CD4-positive, CD25-positive, alpha-beta regulatory T cell (primary cell): Measurements from ENCODE around the gene HS3ST3B1. TPM values are rescaled to one million over a fixed set of nuclear protein-coding genes. Genes with fewer than 3 reads are reported as not detected.

Experiments
- ATAC-seq, 2 donors: fragments of 150-1000 bp; cut with Tn5 transposase; one replicate each; pipeline ENCODE4 v1.10.0; 2021; ENCODE audit warnings: low read depth in 2 of 2, moderate number of reproducible peaks in 2 of 2, moderate library complexity in 1 of 2
- DNase-seq, 3 donors: peaks; one replicate each; pipeline versions ENCODE4 v3.0.0 to v3.0.0-alpha.2; 2012 to 2022; ENCODE audit warnings: mixed read lengths in 1 of 3
- H3K27ac ChIP-seq: one replicate; pipeline ENCODE4 v1.7.0; 2013; ENCODE audit warnings: mild to moderate bottlenecking, low read length; ENCODE audit not compliant: insufficient read depth, poor library complexity, severe bottlenecking
- H3K27me3 ChIP-seq: one replicate; pipeline ENCODE4 v1.7.0; 2013; ENCODE audit warnings: low read length; ENCODE audit not compliant: control insufficient read depth, insufficient read depth
- H3K36me3 ChIP-seq: one replicate; pipeline ENCODE4 v1.7.0; 2013; ENCODE audit warnings: mild to moderate bottlenecking, low read length, moderate library complexity; ENCODE audit not compliant: control insufficient read depth, insufficient read depth
- H3K4me1 ChIP-seq: 2 replicates; pipeline ENCODE4 v1.7.0; 2013; ENCODE audit warnings: mild to moderate bottlenecking, low read length; ENCODE audit not compliant: insufficient read depth, control insufficient read depth, poor library complexity, severe bottlenecking
- H3K4me3 ChIP-seq: one replicate; pipeline ENCODE4 v1.7.0; 2013; ENCODE audit warnings: low read depth, mild to moderate bottlenecking, low read length, moderate library complexity
- H3K9me3 ChIP-seq, 2 experiments: 1 replicate in 1 of 2; 2 replicates in 1 of 2; pipeline ENCODE4 v1.7.0; 2013; ENCODE audit warnings: low read length in 2 of 2, mild to moderate bottlenecking in 1 of 2, moderate library complexity in 1 of 2; ENCODE audit not compliant: control insufficient read depth in 2 of 2
- H3K27ac Mint-ChIP-seq, 3 donors: one replicate each; pipeline ENCODE4 v1.8.0; 2020 to 2022; ENCODE audit warnings: mild to moderate bottlenecking in 3 of 3, mixed read lengths in 3 of 3, moderate library complexity in 2 of 3
- H3K27me3 Mint-ChIP-seq: one replicate; pipeline ENCODE4 v1.8.0; 2022; ENCODE audit warnings: mild to moderate bottlenecking, mixed read lengths
- H3K36me3 Mint-ChIP-seq: one replicate; pipeline ENCODE4 v1.8.0; 2020; ENCODE audit warnings: mixed read lengths
- H3K4me1 Mint-ChIP-seq, 4 donors: one replicate each; pipeline ENCODE4 v1.8.0; 2020 to 2022; ENCODE audit warnings: mixed read lengths in 4 of 4, mild to moderate bottlenecking in 1 of 4
- H3K4me3 Mint-ChIP-seq, 4 donors: one replicate each; pipeline ENCODE4 v1.8.0; 2020 to 2022; ENCODE audit warnings: mild to moderate bottlenecking in 4 of 4, mixed read lengths in 4 of 4, moderate library complexity in 3 of 4
- H3K9me3 Mint-ChIP-seq, 7 donors: one replicate each; pipeline ENCODE4 v1.8.0; 2020 to 2022; ENCODE audit warnings: mixed read lengths in 7 of 7, mild to moderate bottlenecking in 3 of 7, moderate library complexity in 2 of 7
- polyA plus RNA-seq, 4 donors: library from polyadenylated mRNA; unstranded; fragments of 300-500 nt; fragmentation: Illumina TruSeq; gene quantifications; one replicate each; pipeline ENCODE4 v1.2.3, GENCODE V29; 2021
- total RNA-seq: library from RNA; stranded (reverse); gene quantifications from one replicate; pipeline ENCODE4 v1.2.3, GENCODE V29; 2022

Gene HS3ST3B1
- total and polyA plus RNA-seq, 5 donors from 2014 or later: 22.7 to 47.8 (median 26.2) TPM

DNA sequence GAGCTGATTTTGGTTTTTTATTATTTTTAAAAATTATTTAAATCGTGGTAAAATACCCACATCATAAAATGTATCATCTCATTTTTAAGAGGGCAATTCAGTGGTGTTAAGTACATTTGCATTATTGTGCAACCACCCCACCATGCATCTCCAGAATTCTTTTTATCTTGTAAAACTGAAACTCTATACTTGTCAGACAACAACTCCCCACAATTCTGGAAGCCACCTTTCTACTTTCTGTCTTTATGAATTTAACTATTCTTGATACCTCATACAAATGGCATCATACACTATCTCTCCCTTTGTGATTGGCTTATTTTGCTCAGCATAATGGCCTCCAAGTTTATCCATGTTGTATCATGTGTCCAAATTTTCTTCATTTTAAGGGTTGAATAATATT, 97.9 kb downstream of the HS3ST3B1 start:
- Histone ChIP-seq H3K36me3 (no peaks in the 10 kb centered on the region), H3K4me3 (no peak overlapping the region), H3K9me3 (no peaks in the 10 kb centered on the region), H3K27me3 (no peaks in the 10 kb centered on the region), H3K4me1 (peaks cover under 1% of the 10 kb centered on the region), H3K27ac (no peak overlapping the region)
- peaks cover 0 to 7% (median 3%) of the 10 kb centered on the region in 7 donors for H3K9me3 Mint-ChIP-seq
- no peaks in the 10 kb centered on the region for H3K27me3 Mint-ChIP-seq
- ATAC-seq (no peak), DNase-seq (no peak)
- no peak overlapping the region for H3K27ac Mint-ChIP-seq
- no peak overlapping the region for H3K4me3 Mint-ChIP-seq
- H3K36me3 Mint-ChIP-seq: peaks cover 11% of the 10 kb centered on the region
- H3K4me1 Mint-ChIP-seq: peaks cover 1 to 7% (median 3%) of the 10 kb centered on the region in 4 donors

Other genes with a start within 250 kb of the HS3ST3B1 start
- gene COX10, start 231.6 kb upstream of the HS3ST3B1 start, total RNA-seq: 21.6 TPM
- gene COX10, start 231.6 kb upstream of the HS3ST3B1 start, polyA plus RNA-seq: 10 to 100 TPM; 26.2 to 32.5 (median 28.3) TPM
- gene CDRT15, start 64.2 kb upstream of the HS3ST3B1 start, total RNA-seq: not detected
- under 1 TPM in 1 of 4 donors, not detected in 3; 0.49 TPM for gene CDRT15, start 64.2 kb upstream of the HS3ST3B1 start, polyA plus RNA-seq